ENCODE results near the gene GNAQ.

- TF ChIP-seq POLR2AphosphoS5 (IDR thresholded peaks at IDR 0.05): no peak
- TF ChIP-seq CTCF (IDR thresholded peaks at IDR 0.05): no peak
Observed at GRCh38 chr9:77710316-77710715, 321.3 kb downstream of the GNAQ start.

All from upper lobe of left lung (tissue), 4 donors.